Sigmoid colon (tissue), 4 donors: ENCODE results near the gene GPR18.

Experiments used
- POLR2A ChIP-seq, 2 donors: fragments of 450-650 bp; IDR thresholded peaks; one replicate each; pipeline ENCODE4 v1.6.1; 2016; ENCODE audit warnings: antibody characterized with exemption in 2 of 2, mild to moderate bottlenecking in 2 of 2, moderate library complexity in 2 of 2
- POLR2AphosphoS5 ChIP-seq, 4 donors: sonication (generic); formaldehyde crosslinking; IDR thresholded peaks; one replicate each; pipeline ENCODE4 v1.6.1; 2017; ENCODE audit warnings: antibody characterized with exemption in 4 of 4
- TF ChIP-seq, protein P1 (sequence below), 4 experiments: fragments of 450-650 bp in 3 of 4; fragments of 200-600 bp in 1 of 4; IDR thresholded peaks; one replicate each; pipeline ENCODE4 v1.5.1; 2016 to 2019; ENCODE audit warnings: antibody characterized with exemption in 4 of 4, mild to moderate bottlenecking in 3 of 4, moderate library complexity in 2 of 4

GRCh38 chr13:99265821-99266426, 7.7 kb upstream of the GPR18 start:
- TF ChIP-seq, protein P1, sequence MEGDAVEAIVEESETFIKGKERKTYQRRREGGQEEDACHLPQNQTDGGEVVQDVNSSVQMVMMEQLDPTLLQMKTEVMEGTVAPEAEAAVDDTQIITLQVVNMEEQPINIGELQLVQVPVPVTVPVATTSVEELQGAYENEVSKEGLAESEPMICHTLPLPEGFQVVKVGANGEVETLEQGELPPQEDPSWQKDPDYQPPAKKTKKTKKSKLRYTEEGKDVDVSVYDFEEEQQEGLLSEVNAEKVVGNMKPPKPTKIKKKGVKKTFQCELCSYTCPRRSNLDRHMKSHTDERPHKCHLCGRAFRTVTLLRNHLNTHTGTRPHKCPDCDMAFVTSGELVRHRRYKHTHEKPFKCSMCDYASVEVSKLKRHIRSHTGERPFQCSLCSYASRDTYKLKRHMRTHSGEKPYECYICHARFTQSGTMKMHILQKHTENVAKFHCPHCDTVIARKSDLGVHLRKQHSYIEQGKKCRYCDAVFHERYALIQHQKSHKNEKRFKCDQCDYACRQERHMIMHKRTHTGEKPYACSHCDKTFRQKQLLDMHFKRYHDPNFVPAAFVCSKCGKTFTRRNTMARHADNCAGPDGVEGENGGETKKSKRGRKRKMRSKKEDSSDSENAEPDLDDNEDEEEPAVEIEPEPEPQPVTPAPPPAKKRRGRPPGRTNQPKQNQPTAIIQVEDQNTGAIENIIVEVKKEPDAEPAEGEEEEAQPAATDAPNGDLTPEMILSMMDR (IDR thresholded peaks at IDR 0.05), result peak in 3 of 4 experiments; percentile 41 to 57 (median 45)
- no peak for TF ChIP-seq POLR2AphosphoS5 (IDR thresholded peaks at IDR 0.05)
- no peak for TF ChIP-seq POLR2A (IDR thresholded peaks at IDR 0.05)
